H9 (cell line): ENCODE data around the gene GLCE. TPM values are rescaled to one million over a fixed set of nuclear protein-coding genes. Genes with fewer than 3 reads are reported as not detected.

Source experiments
- DNase-seq: peaks from one replicate; pipeline ENCODE4 v3.0.0-alpha.2; 2017
- H2AFZ ChIP-seq: one replicate; pipeline ENCODE4 v1.6.1; 2013; ENCODE audit warnings: mild to moderate bottlenecking, low read length, control low read depth, moderate library complexity
- H2AK5ac ChIP-seq: 2 replicates; pipeline ENCODE4 v1.6.1; 2013; ENCODE audit warnings: low read length, control low read depth, mixed read lengths; ENCODE audit not compliant: insufficient read length
- H2BK120ac ChIP-seq: one replicate; pipeline ENCODE4 v1.6.1; 2013; ENCODE audit warnings: low read depth, mild to moderate bottlenecking, low read length, control low read depth, inconsistent platforms; ENCODE audit not compliant: poor library complexity, severe bottlenecking
- H2BK12ac ChIP-seq: 2 replicates; pipeline ENCODE4 v1.6.1; 2013; ENCODE audit warnings: low read length, control low read depth, mixed read lengths, low read depth; ENCODE audit not compliant: insufficient read length
- H2BK15ac ChIP-seq: 2 replicates; pipeline ENCODE4 v1.6.1; 2013; ENCODE audit warnings: low read depth, low read length, control low read depth
- H2BK20ac ChIP-seq: one replicate; pipeline ENCODE4 v1.6.1; 2013; ENCODE audit warnings: low read depth, mild to moderate bottlenecking, low read length, control low read depth, inconsistent platforms; ENCODE audit not compliant: poor library complexity, severe bottlenecking
- H2BK5ac ChIP-seq: 2 replicates; pipeline ENCODE4 v1.6.1; 2013; ENCODE audit warnings: low read length, control low read depth, mixed read lengths; ENCODE audit not compliant: insufficient read length
- H3K14ac ChIP-seq: 2 replicates; pipeline ENCODE4 v1.6.1; 2013; ENCODE audit warnings: low read length, control low read depth; ENCODE audit not compliant: insufficient read depth
- H3K18ac ChIP-seq: 2 replicates; pipeline ENCODE4 v1.6.1; 2013; ENCODE audit warnings: low read depth, mild to moderate bottlenecking, mixed read lengths, low read length, control low read depth; ENCODE audit not compliant: insufficient read length
- H3K23ac ChIP-seq: 2 replicates; pipeline ENCODE4 v1.6.1; 2013; ENCODE audit warnings: low read length, control low read depth, mixed read lengths, low read depth; ENCODE audit not compliant: insufficient read length
- H3K23me2 ChIP-seq: 2 replicates; pipeline ENCODE4 v1.6.1; 2013; ENCODE audit warnings: low read depth, mild to moderate bottlenecking, mixed read lengths, low read length, control low read depth; ENCODE audit not compliant: insufficient read length, poor library complexity, severe bottlenecking
- H3K27ac ChIP-seq: 2 replicates; pipeline ENCODE4 v1.5.1; 2013; ENCODE audit warnings: low read length, control low read depth, mixed read lengths, low read depth; ENCODE audit not compliant: insufficient read length
- H3K27me3 ChIP-seq: 2 replicates; pipeline ENCODE4 v1.6.1; 2013; ENCODE audit warnings: low read length, control low read depth, inconsistent platforms; ENCODE audit not compliant: insufficient read depth
- H3K4ac ChIP-seq: 2 replicates; pipeline ENCODE4 v1.6.1; 2013; ENCODE audit warnings: low read depth, mild to moderate bottlenecking, control low read depth, inconsistent platforms, low read length, moderate library complexity
- H3K4me1 ChIP-seq: 2 replicates; pipeline ENCODE4 v1.6.1; 2013; ENCODE audit warnings: low read length, control low read depth, inconsistent platforms; ENCODE audit not compliant: insufficient read depth
- H3K4me2 ChIP-seq: 2 replicates; pipeline ENCODE4 v1.6.1; 2013; ENCODE audit warnings: low read length, control low read depth, mixed read lengths; ENCODE audit not compliant: insufficient read length, insufficient read depth
- H3K56ac ChIP-seq: 2 replicates; pipeline ENCODE4 v1.6.1; 2013; ENCODE audit warnings: low read depth, mild to moderate bottlenecking, mixed read lengths, low read length, control low read depth; ENCODE audit not compliant: insufficient read length
- H3K79me1 ChIP-seq: 2 replicates; pipeline ENCODE4 v1.6.1; 2013; ENCODE audit warnings: low read depth, mild to moderate bottlenecking, moderate library complexity, low read length, control low read depth, inconsistent platforms; ENCODE audit not compliant: insufficient read depth, poor library complexity, severe bottlenecking
- H3K79me2 ChIP-seq: 2 replicates; pipeline ENCODE4 v1.6.1; 2013; ENCODE audit warnings: low read length, control low read depth, inconsistent platforms; ENCODE audit not compliant: insufficient read depth
- H3K9ac ChIP-seq: 2 replicates; pipeline ENCODE4 v1.6.1; 2013; ENCODE audit warnings: low read length, control low read depth, mixed read lengths; ENCODE audit not compliant: insufficient read length; ENCODE audit errors: extremely low read depth
- H3K9me3 ChIP-seq: one replicate; pipeline ENCODE4 v1.6.1; 2013; ENCODE audit warnings: low read depth, low read length, inconsistent platforms; ENCODE audit not compliant: control insufficient read depth
- H3T11ph ChIP-seq: one replicate; pipeline ENCODE4 v1.6.1; 2013; ENCODE audit warnings: mild to moderate bottlenecking, low read length, control low read depth, inconsistent platforms
- H4K20me1 ChIP-seq: one replicate; pipeline ENCODE4 v1.6.1; 2013; ENCODE audit not compliant: control insufficient read depth, insufficient read length, insufficient read depth
- H4K5ac ChIP-seq: 2 replicates; pipeline ENCODE4 v1.6.1; 2013; ENCODE audit warnings: low read depth, mild to moderate bottlenecking, mixed read lengths, low read length, control low read depth; ENCODE audit not compliant: insufficient read length
- H4K8ac ChIP-seq: replicated peaks from 2 replicates; pipeline ENCODE4 v1.6.1; 2013; ENCODE audit warnings: low read length, control low read depth, mixed read lengths, low read depth; ENCODE audit not compliant: insufficient read length
- H4K91ac ChIP-seq: 2 replicates; pipeline ENCODE4 v1.6.1; 2013; ENCODE audit warnings: low read depth, mild to moderate bottlenecking, moderate library complexity, mixed read lengths, low read length, control low read depth; ENCODE audit not compliant: insufficient read length
- H3K27ac Mint-ChIP-seq, 3 experiments: 2 replicates in 2 of 3; 3 replicates in 1 of 3; pipeline ENCODE4 v1.8.0; 2020 to 2021; ENCODE audit warnings: mixed read lengths in 3 of 3, mild to moderate bottlenecking in 1 of 3, moderate library complexity in 1 of 3
- H3K27me3 Mint-ChIP-seq: 2 replicates; pipeline ENCODE4 v1.8.0; 2021; ENCODE audit warnings: low read depth, mild to moderate bottlenecking, moderate library complexity, mixed read lengths
- H3K36me3 Mint-ChIP-seq, 3 experiments: 2 replicates in 2 of 3; 3 replicates in 1 of 3; pipeline ENCODE4 v1.8.0; 2020 to 2021; ENCODE audit warnings: low read depth in 3 of 3, mixed read lengths in 3 of 3; ENCODE audit not compliant: insufficient read depth in 1 of 3
- H3K4me1 Mint-ChIP-seq, 2 experiments: 2 replicates each; pipeline ENCODE4 v1.8.0; 2020; ENCODE audit warnings: mixed read lengths in 2 of 2
- H3K4me3 Mint-ChIP-seq, 2 experiments: 2 replicates in 1 of 2; 3 replicates in 1 of 2; pipeline ENCODE4 v1.8.0; 2020 to 2021; ENCODE audit warnings: mild to moderate bottlenecking in 2 of 2, mixed read lengths in 2 of 2, moderate library complexity in 1 of 2
- H3K9me3 Mint-ChIP-seq, 2 experiments: 2 replicates in 1 of 2; 3 replicates in 1 of 2; pipeline ENCODE4 v1.8.0; 2020; ENCODE audit warnings: mild to moderate bottlenecking in 2 of 2, mixed read lengths in 2 of 2, moderate library complexity in 1 of 2
- WGBS: extraction: QIAGEN DNeasy Blood & Tissue Kit; methylation state at CpG from one replicate; pipeline ENCODE4 v1.1.7; 2013; ENCODE audit warnings: missing lambda C conversion rate, low lambda C conversion rate, mixed read lengths; ENCODE audit not compliant: insufficient read length; ENCODE audit errors: extremely low coverage; 5-methylcytosine and 5-hydroxymethylcytosine counted together
- total RNA-seq: library from RNA; stranded (reverse); gene quantifications from 2 replicates; pipeline ENCODE4 v1.2.1, GENCODE V29; 2021
- TF ChIP-seq, protein P1 (sequence below): fragments of 200-600 bp; sonication (generic); conservative IDR thresholded peaks from 3 replicates; pipeline ENCODE4 v1.8.0; 2021; ENCODE audit warnings: antibody characterized with exemption, mild to moderate bottlenecking

GLCE gene
- total RNA-seq, 1 experiment from 2014 or later, result 12.2 TPM

DNA sequence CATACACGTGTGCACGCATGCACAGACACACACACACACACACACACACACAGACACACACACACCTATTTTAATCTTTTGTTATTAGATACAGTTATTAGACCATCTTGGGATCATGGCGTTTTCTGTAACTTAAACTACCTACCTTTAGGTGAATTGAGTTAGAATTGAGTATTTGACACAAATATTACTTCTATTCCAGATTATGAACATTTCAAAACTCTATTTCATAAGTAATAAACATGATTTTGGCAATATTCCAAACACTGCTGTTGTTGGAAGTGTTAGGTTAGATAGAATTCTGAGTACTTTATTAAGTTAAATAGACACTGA is 65.6 kb downstream of the GLCE start:
- Histone ChIP-seq H3K4me2 (no peak overlapping the region), H2AK5ac (no peak overlapping the region), H3K56ac (no peak overlapping the region)

More for the DNA sequence above, 65.6 kb downstream of the GLCE start:
- Mint-ChIP-seq H3K4me3 (no peak overlapping the region), H3K27me3 (no peaks in the 10 kb centered on the region), H3K4me1 (peaks cover 9 to 12% of the 10 kb centered on the region in 2 experiments), H3K36me3 (peaks cover 0 to 29% (median 27%) of the 10 kb centered on the region in 3 experiments), H3K27ac (no peak overlapping the region), H3K9me3 (peaks cover 7 to 13% of the 10 kb centered on the region in 2 experiments; a peak in 4 of 5 replicates)
- Histone ChIP-seq H4K5ac (no peak overlapping the region), H4K20me1 (no peaks in the 10 kb centered on the region), H3K4ac (no peak overlapping the region), H3K23me2 (no peaks in the 10 kb centered on the region), H3K79me1 (no peaks in the 10 kb centered on the region), H3K27ac (no peak overlapping the region), H3T11ph (no peak overlapping the region), H2BK12ac (no peak overlapping the region), H2BK15ac (no peak overlapping the region), H2BK20ac (no peak overlapping the region), H3K23ac (no peak overlapping the region), H3K14ac (no peak overlapping the region), H3K9ac (no peak overlapping the region), H3K79me2 (no peaks in the 10 kb centered on the region), H3K9me3 (no peaks in the 10 kb centered on the region), H2BK5ac (no peak overlapping the region), H4K91ac (no peak overlapping the region), H4K8ac (no peak overlapping the region), H2AFZ (no peak overlapping the region), H3K4me1 (no peaks in the 10 kb centered on the region), H2BK120ac (no peak overlapping the region), H3K18ac (no peak overlapping the region), H3K27me3 (no peaks in the 10 kb centered on the region)
- TF ChIP-seq, protein P1, sequence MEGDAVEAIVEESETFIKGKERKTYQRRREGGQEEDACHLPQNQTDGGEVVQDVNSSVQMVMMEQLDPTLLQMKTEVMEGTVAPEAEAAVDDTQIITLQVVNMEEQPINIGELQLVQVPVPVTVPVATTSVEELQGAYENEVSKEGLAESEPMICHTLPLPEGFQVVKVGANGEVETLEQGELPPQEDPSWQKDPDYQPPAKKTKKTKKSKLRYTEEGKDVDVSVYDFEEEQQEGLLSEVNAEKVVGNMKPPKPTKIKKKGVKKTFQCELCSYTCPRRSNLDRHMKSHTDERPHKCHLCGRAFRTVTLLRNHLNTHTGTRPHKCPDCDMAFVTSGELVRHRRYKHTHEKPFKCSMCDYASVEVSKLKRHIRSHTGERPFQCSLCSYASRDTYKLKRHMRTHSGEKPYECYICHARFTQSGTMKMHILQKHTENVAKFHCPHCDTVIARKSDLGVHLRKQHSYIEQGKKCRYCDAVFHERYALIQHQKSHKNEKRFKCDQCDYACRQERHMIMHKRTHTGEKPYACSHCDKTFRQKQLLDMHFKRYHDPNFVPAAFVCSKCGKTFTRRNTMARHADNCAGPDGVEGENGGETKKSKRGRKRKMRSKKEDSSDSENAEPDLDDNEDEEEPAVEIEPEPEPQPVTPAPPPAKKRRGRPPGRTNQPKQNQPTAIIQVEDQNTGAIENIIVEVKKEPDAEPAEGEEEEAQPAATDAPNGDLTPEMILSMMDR, result no peak; the same call in 2 of the 3 replicates
- WGBS, result no CpG with 5 or more reads among the region's 3 CpGs
- DNase-seq, result no peak
